Cardiac muscle cell (in vitro differentiated cells and primary cell): ENCODE measurements around the gene IL12RB1. TPM values are rescaled to one million over a fixed set of nuclear protein-coding genes. Genes with fewer than 3 reads are reported as not detected.

Experiments used
- DNase-seq, 2 donors: peaks; one replicate each; pipeline versions ENCODE4 v3.0.0 to v3.0.0-alpha.2; 2010 to 2017; ENCODE audit warnings: low read depth in 1 of 2, low spot score in 1 of 2
- H3K27ac ChIP-seq: fragments of 200-600 bp; sonication (generic); 2 replicates; pipeline ENCODE4 v1.5.1; 2016
- H3K27me3 ChIP-seq: fragments of 200-600 bp; sonication (generic); 2 replicates; pipeline ENCODE4 v1.6.0; 2016; ENCODE audit warnings: control low read depth
- H3K36me3 ChIP-seq: fragments of 200-600 bp; sonication (generic); 2 replicates; pipeline ENCODE4 v1.5.1; 2016; ENCODE audit warnings: control low read depth
- H3K4me1 ChIP-seq: fragments of 200-600 bp; sonication (generic); 2 replicates; pipeline ENCODE4 v1.8.1; 2017; ENCODE audit warnings: low read depth, mild to moderate bottlenecking, mixed run types
- H3K4me3 ChIP-seq: fragments of 200-600 bp; sonication (generic); 2 replicates; pipeline ENCODE4 v1.5.1; 2016; ENCODE audit warnings: mild to moderate bottlenecking
- H3K9me3 ChIP-seq: fragments of 200-600 bp; sonication (generic); 2 replicates; pipeline ENCODE4 v1.5.1; 2017; ENCODE audit warnings: low read depth, mild to moderate bottlenecking, control low read depth
- polyA plus RNA-seq: library from polyadenylated mRNA; unstranded; fragments of >200 nt; fragmentation: Nextera tagmentation; extraction: Ambion mirVana; gene quantifications from 2 replicates; pipeline ENCODE4 v1.2.1, GENCODE V29; 2016
- total RNA-seq: library from RNA; depleted of rRNA; stranded (reverse); fragments of >200 nt; gene quantifications from 2 replicates; pipeline ENCODE4 v1.2.3, GENCODE V29; 2016
- TF ChIP-seq, protein P1 (sequence below): IDR thresholded peaks from 2 replicates; pipeline ENCODE4 v1.5.1; 2012; ENCODE audit warnings: low read depth, mild to moderate bottlenecking, low read length

IL12RB1 gene
- total and polyA plus RNA-seq, 2 experiments from 2014 or later = not detected

DNA sequence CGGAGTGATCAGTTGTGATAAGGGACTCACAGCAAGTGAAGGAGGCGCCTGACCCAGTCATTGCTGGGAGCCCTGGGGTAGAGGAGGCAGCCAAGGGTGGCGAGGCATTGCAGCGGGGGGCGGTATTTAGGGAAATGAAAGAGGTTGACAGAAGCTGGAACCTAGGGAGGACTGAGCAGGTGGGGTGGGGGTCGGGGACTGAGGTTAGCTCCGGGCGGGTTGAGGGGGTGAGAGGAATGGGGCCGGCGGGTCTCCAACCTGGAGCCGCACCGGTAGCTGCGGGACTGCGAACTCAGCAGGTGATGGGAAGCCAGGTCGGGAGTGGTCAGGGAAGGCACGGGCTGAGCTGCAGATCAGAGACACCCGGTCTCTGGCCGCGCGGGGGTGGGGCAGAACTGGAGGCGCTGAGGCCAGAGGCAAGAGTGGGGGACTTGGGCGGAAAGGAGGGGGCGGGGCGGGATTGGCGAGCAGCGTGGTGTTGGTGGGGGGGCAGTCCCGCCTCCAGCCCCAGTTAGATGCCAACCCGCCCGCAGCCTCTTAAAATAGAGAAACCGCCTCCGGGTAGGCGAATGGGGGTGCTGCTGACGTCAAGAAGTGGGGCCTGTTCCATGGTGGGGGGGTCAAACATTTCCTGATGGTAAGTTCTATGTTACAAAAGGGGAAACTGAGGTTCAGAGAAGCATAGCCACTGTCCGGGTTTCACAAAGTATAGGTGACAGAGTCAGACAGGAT, 12.3 kb upstream of the IL12RB1 start:
- H3K36me3 ChIP-seq = no peaks in the 10 kb centered on the region
- H3K4me3 ChIP-seq = no peak overlapping the region
- TF ChIP-seq, protein P1, sequence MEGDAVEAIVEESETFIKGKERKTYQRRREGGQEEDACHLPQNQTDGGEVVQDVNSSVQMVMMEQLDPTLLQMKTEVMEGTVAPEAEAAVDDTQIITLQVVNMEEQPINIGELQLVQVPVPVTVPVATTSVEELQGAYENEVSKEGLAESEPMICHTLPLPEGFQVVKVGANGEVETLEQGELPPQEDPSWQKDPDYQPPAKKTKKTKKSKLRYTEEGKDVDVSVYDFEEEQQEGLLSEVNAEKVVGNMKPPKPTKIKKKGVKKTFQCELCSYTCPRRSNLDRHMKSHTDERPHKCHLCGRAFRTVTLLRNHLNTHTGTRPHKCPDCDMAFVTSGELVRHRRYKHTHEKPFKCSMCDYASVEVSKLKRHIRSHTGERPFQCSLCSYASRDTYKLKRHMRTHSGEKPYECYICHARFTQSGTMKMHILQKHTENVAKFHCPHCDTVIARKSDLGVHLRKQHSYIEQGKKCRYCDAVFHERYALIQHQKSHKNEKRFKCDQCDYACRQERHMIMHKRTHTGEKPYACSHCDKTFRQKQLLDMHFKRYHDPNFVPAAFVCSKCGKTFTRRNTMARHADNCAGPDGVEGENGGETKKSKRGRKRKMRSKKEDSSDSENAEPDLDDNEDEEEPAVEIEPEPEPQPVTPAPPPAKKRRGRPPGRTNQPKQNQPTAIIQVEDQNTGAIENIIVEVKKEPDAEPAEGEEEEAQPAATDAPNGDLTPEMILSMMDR = no peak
- no peaks in the 10 kb centered on the region for H3K4me1 ChIP-seq
- H3K27ac ChIP-seq = no peak overlapping the region
- H3K9me3 ChIP-seq = no peaks in the 10 kb centered on the region
- H3K27me3 ChIP-seq = peaks cover 15% of the 10 kb centered on the region
- DNase-seq = no peak

DNA sequence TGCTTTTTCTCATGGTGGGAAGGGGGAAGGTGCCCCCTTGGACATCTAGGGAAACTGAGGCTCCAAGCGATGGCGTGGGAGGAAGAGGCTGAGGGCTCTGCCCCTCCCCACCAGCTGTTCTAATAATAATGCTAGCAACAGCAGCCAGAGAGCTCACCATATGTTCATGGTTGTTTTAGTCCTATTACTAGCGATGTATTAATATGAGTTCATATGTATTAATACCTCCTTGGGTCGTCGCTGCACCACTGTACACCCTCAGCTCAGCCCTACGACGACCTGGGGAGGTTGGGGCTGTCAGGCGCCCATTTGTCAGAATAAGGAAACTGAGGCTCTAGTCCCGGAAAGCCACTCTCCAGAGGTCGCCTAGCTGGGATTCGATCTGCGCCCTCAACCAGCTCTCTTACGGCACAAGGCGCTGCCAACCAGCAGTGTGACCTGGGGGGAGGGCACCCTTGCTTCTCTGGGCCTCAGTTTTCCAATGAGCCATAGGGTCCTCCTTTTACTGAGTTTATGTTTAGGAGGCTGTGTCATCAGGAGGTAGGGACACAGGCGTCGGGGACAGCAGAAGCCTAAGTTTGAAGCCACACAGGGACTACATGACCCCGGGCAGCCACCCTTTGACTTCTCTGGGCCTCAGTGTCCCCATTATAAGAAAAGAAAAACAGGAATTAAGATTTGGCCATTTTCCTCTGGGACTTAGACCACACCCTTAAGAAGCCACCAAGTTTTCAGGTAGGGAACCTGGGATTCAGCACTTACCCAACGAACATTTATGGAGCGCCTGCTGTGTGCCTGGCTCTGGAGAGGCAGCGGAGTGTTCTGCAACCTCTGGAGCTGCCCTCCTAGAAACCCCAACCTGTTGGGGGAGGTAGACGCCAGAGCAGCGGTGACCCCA, 11.5 kb upstream of the IL12RB1 start:
- no peaks in the 10 kb centered on the region for H3K36me3 ChIP-seq
- no peak overlapping the region for H3K27ac ChIP-seq
- H3K27me3 ChIP-seq = peaks cover 15% of the 10 kb centered on the region
- TF ChIP-seq, protein P1 = no peak
- peak overlapping the region; percentile 35 for H3K4me3 ChIP-seq
- H3K9me3 ChIP-seq = no peaks in the 10 kb centered on the region
- DNase-seq = no peak
- no peaks in the 10 kb centered on the region for H3K4me1 ChIP-seq

DNA sequence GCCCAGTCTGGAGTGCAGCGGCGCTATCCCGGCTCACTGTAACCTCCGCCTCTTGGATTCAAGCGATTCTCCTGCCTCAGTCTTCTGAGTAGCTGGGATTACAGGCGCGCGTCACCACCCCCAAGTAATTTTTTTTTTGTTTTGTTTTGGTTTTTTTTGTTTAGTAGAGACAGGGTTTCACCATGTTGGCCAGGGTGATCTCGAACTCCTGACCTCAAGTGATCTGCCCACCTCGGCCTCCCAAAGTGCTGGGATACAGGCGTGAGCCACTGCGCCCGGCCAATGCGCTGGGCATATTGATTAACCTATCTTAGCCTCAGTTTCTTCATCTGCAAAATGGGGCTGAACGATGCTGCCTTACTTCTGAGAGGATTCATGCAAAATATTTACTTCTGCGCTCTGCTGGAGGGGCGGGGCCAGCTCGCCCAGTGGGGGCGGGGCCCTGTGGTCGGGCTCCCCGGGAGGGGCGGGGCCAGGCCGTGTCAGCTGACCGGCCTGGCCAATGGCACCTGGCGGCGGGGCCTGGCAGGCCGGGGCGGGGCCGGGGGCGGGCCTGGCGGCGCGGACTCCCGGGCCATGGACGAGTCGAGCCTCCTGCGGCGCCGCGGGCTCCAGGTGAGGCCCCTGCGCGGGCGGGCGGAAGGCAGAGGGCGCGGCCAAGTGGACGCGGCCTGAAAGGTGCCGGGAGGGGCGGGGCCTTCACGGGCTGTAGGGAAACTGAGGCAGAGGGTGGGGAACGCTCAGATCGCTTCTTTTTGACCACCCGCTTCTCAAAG, 10.7 kb upstream of the IL12RB1 start, which contains the start of gene MAST3:
TSS of gene MAST3 (plus strand) at position 562 of the 776 bp plus-strand sequence. CDS start at position 577, 15 bp downstream.
- Histone ChIP-seq H3K27me3 (peaks cover 15% of the 10 kb centered on the region), H3K4me1 (no peaks in the 10 kb centered on the region), H3K4me3 (peak within 1 kb of the TSS; percentile 35), H3K27ac (no peak within 1 kb of the TSS), H3K9me3 (no peaks in the 10 kb centered on the region), H3K36me3 (no peaks in the 10 kb centered on the region)
- peak; percentile 86 to 89 for DNase-seq
- TF ChIP-seq, protein P1 = no peak

DNA sequence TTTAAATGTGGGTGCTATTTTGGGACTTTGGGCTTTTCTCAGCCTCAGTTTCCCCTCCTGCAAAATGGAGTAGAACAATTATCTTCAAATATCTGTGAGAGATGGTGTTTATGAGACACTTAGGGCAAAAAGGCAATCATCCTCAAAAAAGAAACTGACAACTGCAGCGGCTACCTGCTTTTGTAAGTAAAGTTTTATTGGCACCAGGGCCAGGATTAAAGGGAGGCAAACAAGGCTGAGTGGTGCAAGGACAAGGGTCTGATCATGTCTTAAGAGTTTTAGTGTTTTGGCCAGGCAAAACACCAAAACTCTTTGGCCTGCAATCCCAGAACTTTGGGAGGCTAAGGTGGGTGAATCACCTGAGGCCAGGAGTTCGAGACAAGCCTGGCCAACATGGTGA, 9.5 kb upstream of the IL12RB1 start:
- no peak overlapping the region for H3K4me3 ChIP-seq

More for the DNA sequence above, 9.5 kb upstream of the IL12RB1 start:
- H3K27ac ChIP-seq = no peak overlapping the region
- H3K9me3 ChIP-seq = no peaks in the 10 kb centered on the region
- H3K27me3 ChIP-seq = peaks cover 15% of the 10 kb centered on the region
- TF ChIP-seq, protein P1 = no peak
- DNase-seq = no peak
- no peaks in the 10 kb centered on the region for H3K36me3 ChIP-seq
- no peaks in the 10 kb centered on the region for H3K4me1 ChIP-seq
